Activated T-cell treated with anti-CD3 and anti-CD28 coated beads for 4 hours (primary cell): ENCODE data around the gene ZBTB37.
"Not testable (repeated sequence)": the region's sequence is repeated elsewhere in the genome, so short reads cannot be mapped to it uniquely, and the experiment has no call there.

Experiments used
- DNase-seq: peaks from one replicate; pipeline ENCODE4 v3.0.0-alpha.2; 2020

Gene ZBTB37

GRCh38 chr1:173913111-173913510, 44.9 kb downstream of the ZBTB37 start:
- DNase-seq: no peak

- peak; percentile 4 for DNase-seq
Observed at GRCh38 chr1:173914366-173914871, 46.2 kb downstream of the ZBTB37 start.

- no peak for DNase-seq
Observed at GRCh38 chr1:173915596-173915995, 47.4 kb downstream of the ZBTB37 start.

- no peak for DNase-seq
Observed at GRCh38 chr1:173916667-173917066, 48.5 kb downstream of the ZBTB37 start.

GRCh38 chr1:173917149-173917548, 49.0 kb downstream of the ZBTB37 start, which contains the start of gene SERPINC1:
SERPINC1 (minus strand) TSS chr1:173917327; CDS start chr1:173917259, 68 bp downstream.
- no peak for DNase-seq

- DNase-seq: no peak
Observed at GRCh38 chr1:173917635-173918493, 49.7 kb downstream of the ZBTB37 start.

- DNase-seq: no peak
Observed at GRCh38 chr1:173920861-173921260, 52.7 kb downstream of the ZBTB37 start.

- no peak for DNase-seq
Observed at GRCh38 chr1:173925306-173926242, 57.4 kb downstream of the ZBTB37 start.

GRCh38 chr1:173930541-173930940, 62.4 kb downstream of the ZBTB37 start:
- not testable (repeated sequence) for DNase-seq

GRCh38 chr1:173934440-173934839, 66.3 kb downstream of the ZBTB37 start:
- no peak for DNase-seq

- no peak for DNase-seq
Observed at GRCh38 chr1:173937062-173937461, 68.9 kb downstream of the ZBTB37 start.

GRCh38 chr1:173946380-173946921, 78.3 kb downstream of the ZBTB37 start:
- no peak for DNase-seq

- no peak for DNase-seq
Observed at GRCh38 chr1:173948594-173948993, 80.4 kb downstream of the ZBTB37 start.
